ENCODE results near the gene LCN2.
"Not testable (repeated sequence)": the region's sequence is repeated elsewhere in the genome, so short reads cannot be mapped to it uniquely, and the experiment has no call there.

The LCN2 gene

GRCh38 chr9:128127990-128128835 is 21.0 kb upstream of the LCN2 start:
- DNase-seq (ENCODE audit: low spot score): peak; percentile 96

- DNase-seq (ENCODE audit: low spot score): no peak
These were observed 20.2 kb upstream of the LCN2 start for GRCh38 chr9:128128836-128129590.

GRCh38 chr9:128129976-128130590 is 19.2 kb upstream of the LCN2 start:
- DNase-seq (ENCODE audit: low spot score): not testable (repeated sequence)

- not testable (repeated sequence) for DNase-seq (ENCODE audit: low spot score)
These were observed 18.6 kb upstream of the LCN2 start for GRCh38 chr9:128130651-128131050.

- not testable (repeated sequence) for DNase-seq (ENCODE audit: low spot score)
These were observed 17.9 kb upstream of the LCN2 start for GRCh38 chr9:128131346-128131745.

- DNase-seq (ENCODE audit: low spot score): not testable (repeated sequence)
These were observed 17.1 kb upstream of the LCN2 start for GRCh38 chr9:128132139-128132538.

GRCh38 chr9:128135561-128135960 is 13.7 kb upstream of the LCN2 start:
- not testable (repeated sequence) for DNase-seq (ENCODE audit: low spot score)

GRCh38 chr9:128136816-128137793 is 12.1 kb upstream of the LCN2 start:
- DNase-seq (ENCODE audit: low spot score): no peak

- DNase-seq (ENCODE audit: low spot score): no peak
These were observed 11.3 kb upstream of the LCN2 start for GRCh38 chr9:128138001-128138400.

GRCh38 chr9:128139621-128140020 is 9.6 kb upstream of the LCN2 start:
- no peak for DNase-seq (ENCODE audit: low spot score)

- DNase-seq (ENCODE audit: low spot score): no peak
These were observed 7.6 kb upstream of the LCN2 start for GRCh38 chr9:128141604-128142003.

GRCh38 chr9:128142061-128142460 is 7.2 kb upstream of the LCN2 start:
- no peak for DNase-seq (ENCODE audit: low spot score)

GRCh38 chr9:128142596-128142995 is 6.7 kb upstream of the LCN2 start:
- no peak for DNase-seq (ENCODE audit: low spot score)

- no peak for DNase-seq (ENCODE audit: low spot score)
These were observed 5.6 kb upstream of the LCN2 start for GRCh38 chr9:128143525-128144238.

GRCh38 chr9:128144239-128145181 is 4.7 kb upstream of the LCN2 start:
- no peak for DNase-seq (ENCODE audit: low spot score)

- DNase-seq (ENCODE audit: low spot score): no peak
These were observed 3.7 kb upstream of the LCN2 start for GRCh38 chr9:128145536-128145935.

- no peak for DNase-seq (ENCODE audit: low spot score)
These were observed 3.3 kb upstream of the LCN2 start for GRCh38 chr9:128145951-128146351.

- no peak for DNase-seq (ENCODE audit: low spot score)
These were observed 2.6 kb upstream of the LCN2 start for GRCh38 chr9:128146591-128147120.

- DNase-seq (ENCODE audit: low spot score): no peak
These were observed 698 bp upstream of the LCN2 start for GRCh38 chr9:128148509-128149000.
